BE2C (cell line): ENCODE data around the gene COL26A1.

Source experiments
- DNase-seq: peaks from one replicate; pipeline ENCODE4 v3.0.0-alpha.2; 2020
- H3K27me3 ChIP-seq: fragments of 250-450 bp; sonication (Bioruptor Pico); 2 replicates; pipeline ENCODE4 v1.5.1; 2020; ENCODE audit warnings: mild to moderate bottlenecking
- H3K36me3 ChIP-seq: fragments of 250-450 bp; sonication (Bioruptor Pico); 2 replicates; pipeline ENCODE4 v1.5.1; 2020; ENCODE audit warnings: mild to moderate bottlenecking
- H3K4me1 ChIP-seq: fragments of 250-450 bp; sonication (Bioruptor Pico); 2 replicates; pipeline ENCODE4 v1.5.1; 2020
- H3K4me3 ChIP-seq: 2 replicates; pipeline ENCODE4 v1.5.1; 2011; ENCODE audit warnings: low read depth, low read length
- H3K9me3 ChIP-seq: fragments of 250-450 bp; sonication (Bioruptor Pico); 2 replicates; pipeline ENCODE4 v1.5.1; 2020
- TF ChIP-seq, protein P1 (sequence below): IDR thresholded peaks from 2 replicates; pipeline ENCODE4 v1.5.1; 2012; ENCODE audit warnings: mild to moderate bottlenecking, low read depth, low read length

COL26A1 gene

DNA sequence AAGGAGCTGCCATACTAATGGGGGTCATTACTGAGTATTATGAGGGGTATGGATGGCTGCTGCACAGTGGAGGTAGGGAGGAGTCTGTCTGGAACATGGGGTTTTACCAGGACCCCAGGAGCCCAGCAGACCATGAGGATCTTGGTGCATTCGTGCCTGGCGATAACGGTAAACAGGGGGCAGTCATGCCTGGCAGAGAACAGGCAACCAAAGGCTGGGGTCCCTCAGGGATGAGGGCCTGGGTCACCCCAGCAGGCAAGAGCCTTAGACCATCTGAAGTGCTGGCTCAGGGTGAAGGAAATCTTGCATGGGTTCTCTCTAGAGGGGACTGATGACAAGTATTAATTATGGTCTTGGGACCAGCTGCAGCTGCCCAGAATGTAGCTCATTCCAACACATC, 220.3 kb downstream of the COL26A1 start:
- Histone ChIP-seq H3K4me1 (no peaks in the 10 kb centered on the region), H3K36me3 (no peaks in the 10 kb centered on the region), H3K4me3 (no peak overlapping the region), H3K27me3 (no peaks in the 10 kb centered on the region), H3K9me3 (no peaks in the 10 kb centered on the region)
- DNase-seq, result no peak
- TF ChIP-seq, protein P1, sequence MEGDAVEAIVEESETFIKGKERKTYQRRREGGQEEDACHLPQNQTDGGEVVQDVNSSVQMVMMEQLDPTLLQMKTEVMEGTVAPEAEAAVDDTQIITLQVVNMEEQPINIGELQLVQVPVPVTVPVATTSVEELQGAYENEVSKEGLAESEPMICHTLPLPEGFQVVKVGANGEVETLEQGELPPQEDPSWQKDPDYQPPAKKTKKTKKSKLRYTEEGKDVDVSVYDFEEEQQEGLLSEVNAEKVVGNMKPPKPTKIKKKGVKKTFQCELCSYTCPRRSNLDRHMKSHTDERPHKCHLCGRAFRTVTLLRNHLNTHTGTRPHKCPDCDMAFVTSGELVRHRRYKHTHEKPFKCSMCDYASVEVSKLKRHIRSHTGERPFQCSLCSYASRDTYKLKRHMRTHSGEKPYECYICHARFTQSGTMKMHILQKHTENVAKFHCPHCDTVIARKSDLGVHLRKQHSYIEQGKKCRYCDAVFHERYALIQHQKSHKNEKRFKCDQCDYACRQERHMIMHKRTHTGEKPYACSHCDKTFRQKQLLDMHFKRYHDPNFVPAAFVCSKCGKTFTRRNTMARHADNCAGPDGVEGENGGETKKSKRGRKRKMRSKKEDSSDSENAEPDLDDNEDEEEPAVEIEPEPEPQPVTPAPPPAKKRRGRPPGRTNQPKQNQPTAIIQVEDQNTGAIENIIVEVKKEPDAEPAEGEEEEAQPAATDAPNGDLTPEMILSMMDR, result no peak

DNA sequence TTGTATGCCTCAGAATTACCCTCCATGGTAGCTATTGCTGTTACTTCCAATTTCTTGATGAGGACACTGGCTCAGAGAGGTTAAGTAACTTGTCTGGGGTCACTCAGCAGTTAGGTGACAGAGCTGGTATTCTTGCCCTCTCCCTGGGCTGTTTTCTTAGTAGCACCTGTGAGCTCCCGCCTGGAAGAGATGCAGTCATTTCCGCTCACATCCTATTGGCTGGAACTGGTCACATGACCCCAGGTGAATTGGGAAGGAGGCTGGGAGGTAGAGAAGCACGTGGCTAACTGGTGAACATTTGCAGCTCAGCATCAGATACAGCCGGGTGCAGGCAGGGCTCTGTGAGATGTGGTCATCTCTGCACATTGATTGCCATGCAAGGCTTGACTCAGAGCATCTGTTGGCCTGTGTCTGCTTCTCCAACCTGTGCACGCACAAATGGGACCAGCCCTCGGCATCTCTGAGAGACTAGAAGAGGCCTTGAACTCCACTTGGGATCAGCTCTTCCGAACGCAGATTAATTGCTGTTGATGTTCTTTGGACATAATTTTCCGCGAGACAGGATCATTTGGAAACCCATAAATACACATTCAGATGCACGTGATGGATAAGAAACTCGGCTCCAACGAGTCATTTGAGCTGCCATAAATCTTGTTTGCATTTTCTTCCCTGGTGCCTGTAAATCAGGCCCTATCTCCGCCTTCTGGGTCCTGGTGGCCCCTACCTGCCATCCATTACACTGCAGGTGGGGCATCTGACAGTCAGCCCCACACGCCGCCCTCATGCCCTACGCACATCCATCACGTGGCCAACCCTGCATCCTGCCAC, 223.6 kb downstream of the COL26A1 start:
- H3K36me3 ChIP-seq, result no peaks in the 10 kb centered on the region
- TF ChIP-seq, protein P1, result no peak
- no peaks in the 10 kb centered on the region for H3K4me1 ChIP-seq
- no peaks in the 10 kb centered on the region for H3K27me3 ChIP-seq
- H3K9me3 ChIP-seq, result no peaks in the 10 kb centered on the region
- no peak overlapping the region for H3K4me3 ChIP-seq
- DNase-seq, result no peak

DNA sequence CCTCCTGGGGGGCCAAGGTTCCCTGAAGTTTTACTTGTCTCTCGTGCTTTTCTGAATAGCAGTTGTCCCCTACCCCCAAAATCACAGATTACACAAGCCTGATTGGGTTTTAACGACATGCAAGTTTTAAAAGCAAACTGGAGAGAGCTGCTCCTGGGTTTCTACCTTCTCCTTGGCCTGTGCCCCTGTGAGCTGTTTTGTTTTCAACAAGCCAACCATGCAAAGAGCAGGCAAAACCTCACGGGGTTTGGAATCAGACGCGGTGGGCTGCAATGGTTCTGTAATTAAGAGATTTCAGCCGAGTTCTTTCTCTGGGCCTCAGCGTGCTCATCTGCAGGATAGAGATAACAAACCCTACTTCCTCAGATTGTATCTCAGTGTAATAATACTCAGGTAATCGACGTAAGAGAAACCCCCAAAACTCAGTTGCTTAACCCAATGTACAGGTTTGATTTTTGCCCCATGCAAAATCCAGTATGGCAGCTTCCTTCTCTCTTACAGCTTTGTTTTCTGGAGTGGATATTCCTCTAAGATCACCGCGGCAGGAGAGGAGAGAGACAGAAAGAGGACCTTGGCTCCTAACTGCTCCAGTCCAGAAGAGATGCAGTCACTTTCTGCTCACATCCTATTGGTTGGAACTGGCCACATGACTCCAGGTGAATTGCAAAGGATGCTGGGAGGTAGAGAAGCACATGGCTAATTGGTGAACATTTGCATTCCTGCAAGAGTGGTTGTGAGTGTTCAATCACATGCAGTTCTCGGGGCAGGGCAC, 224.4 kb downstream of the COL26A1 start:
- H3K4me1 ChIP-seq, result no peaks in the 10 kb centered on the region
- no peaks in the 10 kb centered on the region for H3K36me3 ChIP-seq
- no peaks in the 10 kb centered on the region for H3K9me3 ChIP-seq
- H3K27me3 ChIP-seq, result no peaks in the 10 kb centered on the region
- H3K4me3 ChIP-seq, result no peak overlapping the region
- DNase-seq, result no peak
- TF ChIP-seq, protein P1, result no peak

DNA sequence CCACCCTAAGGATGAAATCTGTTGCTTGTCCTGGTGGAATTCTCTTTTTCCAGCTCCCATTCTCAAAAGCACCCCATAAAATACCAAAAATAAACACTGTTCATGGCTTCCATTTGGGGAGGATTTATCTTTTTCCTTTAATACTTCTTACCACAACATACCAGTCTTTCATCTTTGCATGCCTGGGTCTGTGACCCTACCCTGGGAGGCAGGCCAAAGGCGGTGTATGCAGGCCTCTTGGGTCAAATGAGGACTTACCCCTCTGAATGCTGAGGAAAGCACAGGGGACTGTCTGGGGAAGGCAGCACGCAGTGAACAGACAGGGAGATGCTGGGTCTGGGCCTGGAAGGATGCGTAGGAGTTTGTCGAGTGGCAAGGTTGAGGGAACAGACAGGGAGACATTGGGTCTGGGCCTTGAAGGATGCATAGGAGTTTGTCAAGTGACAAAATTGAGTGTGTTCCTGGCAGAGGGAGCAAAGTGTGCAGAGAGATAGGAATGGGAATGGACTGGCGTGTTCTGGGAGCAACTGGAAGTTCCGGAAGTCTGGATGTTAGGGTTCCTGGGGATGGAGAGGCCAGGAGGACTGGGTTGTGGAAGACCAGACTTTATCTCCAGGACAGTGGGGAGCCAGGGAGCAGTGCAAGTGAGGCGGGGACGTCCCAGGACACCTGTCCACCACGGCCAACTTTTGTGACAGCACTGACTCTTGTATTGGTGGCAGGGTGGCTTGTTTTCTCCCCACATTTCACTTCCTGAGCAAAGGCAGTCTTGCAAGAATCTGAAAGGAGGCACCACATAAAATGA, 225.7 kb downstream of the COL26A1 start:
- TF ChIP-seq, protein P1, result no peak
- Histone ChIP-seq H3K4me1 (no peaks in the 10 kb centered on the region), H3K27me3 (no peaks in the 10 kb centered on the region), H3K36me3 (no peaks in the 10 kb centered on the region), H3K4me3 (no peak overlapping the region), H3K9me3 (no peaks in the 10 kb centered on the region)
- no peak for DNase-seq

DNA sequence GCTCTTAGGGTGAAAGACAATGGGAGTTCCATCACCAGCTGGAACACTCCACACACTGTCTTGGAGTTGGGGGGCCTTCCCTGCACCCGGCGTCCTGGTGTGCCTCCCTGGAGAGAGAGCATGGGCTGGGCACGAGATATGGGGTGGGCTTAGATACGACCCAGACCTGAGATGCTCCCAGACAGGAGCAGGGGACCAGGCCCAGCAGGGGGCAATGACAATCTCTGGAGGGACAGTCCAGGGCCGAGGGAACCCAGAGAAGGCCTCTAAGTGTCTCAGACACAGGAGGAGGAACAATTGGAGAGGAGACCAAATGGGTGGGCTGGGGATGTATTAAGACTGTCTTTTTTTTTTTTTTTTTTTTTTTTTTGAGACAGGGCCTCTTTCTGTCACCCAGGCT, 226.4 kb downstream of the COL26A1 start:
- TF ChIP-seq, protein P1, result no peak
- H3K4me1 ChIP-seq, result no peaks in the 10 kb centered on the region

More for the DNA sequence above, 226.4 kb downstream of the COL26A1 start:
- no peak for DNase-seq
- no peaks in the 10 kb centered on the region for H3K9me3 ChIP-seq
- no peaks in the 10 kb centered on the region for H3K36me3 ChIP-seq
- no peak overlapping the region for H3K4me3 ChIP-seq
- no peaks in the 10 kb centered on the region for H3K27me3 ChIP-seq
